Left hindlimb (tissue), 1 donor: ENCODE data around the gene ARTN.

Experiments
- DNase-seq: peaks from one replicate; pipeline ENCODE4 v3.0.0-alpha.2; 2018

ARTN gene

DNA sequence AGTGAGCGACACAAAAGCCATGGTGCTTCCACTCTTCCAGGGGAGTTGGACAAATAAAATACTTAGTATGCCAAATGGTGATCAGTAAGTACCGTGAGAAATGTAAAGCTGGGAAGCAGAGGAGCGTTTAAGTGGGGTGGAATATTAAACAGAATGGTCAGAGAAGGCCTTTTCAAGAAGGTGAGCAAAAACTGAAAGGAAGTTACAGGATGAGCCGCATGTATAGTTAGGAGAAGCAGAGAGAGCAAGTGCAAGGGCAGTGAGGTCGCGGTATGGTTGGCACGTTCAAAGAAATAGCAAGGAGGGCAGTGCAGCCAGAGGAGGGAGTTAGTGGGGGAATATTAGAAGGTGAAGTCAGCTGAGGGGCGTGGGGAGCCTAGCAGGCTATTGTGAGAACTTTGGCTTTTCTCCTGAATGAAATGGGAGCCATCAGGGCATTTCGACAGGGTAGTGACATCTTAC lies 40.4 kb downstream of the ARTN start:
- DNase-seq, result no peak

DNA sequence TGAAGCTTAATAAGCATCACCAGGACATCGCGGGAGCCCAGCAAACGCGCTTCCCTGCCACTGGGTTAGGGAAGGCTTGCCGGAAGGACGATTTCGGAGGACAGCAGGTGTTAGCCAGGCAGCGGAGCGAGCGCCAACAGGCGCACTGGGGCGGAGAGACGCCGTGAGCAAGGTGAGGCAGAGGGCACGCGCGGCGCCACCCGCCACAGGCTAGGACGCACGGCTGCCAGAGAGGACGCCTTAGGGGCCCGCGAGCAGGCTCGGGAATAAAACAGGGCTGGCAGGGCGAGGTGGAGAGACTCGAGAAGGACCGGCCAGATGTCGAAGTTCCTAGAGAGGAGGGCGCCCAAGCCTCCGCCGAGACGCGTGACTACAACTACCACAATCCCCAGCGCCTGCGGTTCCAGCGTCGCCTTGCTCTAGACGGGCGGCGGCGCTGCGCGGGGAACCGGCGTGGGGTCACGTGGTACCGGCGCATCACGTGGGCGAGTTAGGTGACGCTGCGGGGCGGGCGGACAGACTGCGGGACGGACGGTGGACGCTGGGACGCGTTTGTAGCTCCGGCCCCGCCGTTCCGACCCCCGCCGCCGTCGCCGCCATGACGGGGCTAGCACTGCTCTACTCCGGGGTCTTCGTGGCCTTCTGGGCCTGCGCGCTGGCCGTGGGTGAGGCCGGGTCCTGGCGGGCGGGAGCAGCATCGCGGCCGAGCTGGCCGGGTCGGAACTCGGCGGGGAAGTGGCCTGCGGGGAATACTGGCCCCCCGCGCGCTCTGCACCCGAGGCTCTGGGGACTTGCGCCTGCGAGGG lies 41.0 kb downstream of the ARTN start, which contains the start of gene ATP6V0B:
Gene ATP6V0B, plus strand, starts transcription at position 518 of the 806 bp plus-strand sequence. Its CDS starts 81 bp downstream, at position 599.
- DNase-seq, result peak; percentile 95

- DNase-seq, result no peak
Measured at GRCh38 chr1:43975249-43975961, 41.8 kb downstream of the ARTN start.

GRCh38 chr1:43976045-43976444 lies 42.4 kb downstream of the ARTN start:
- no peak for DNase-seq

GRCh38 chr1:43976890-43977289 lies 43.3 kb downstream of the ARTN start:
- DNase-seq, result no peak

GRCh38 chr1:43977376-43978263 lies 44.0 kb downstream of the ARTN start:
- no peak for DNase-seq

DNA sequence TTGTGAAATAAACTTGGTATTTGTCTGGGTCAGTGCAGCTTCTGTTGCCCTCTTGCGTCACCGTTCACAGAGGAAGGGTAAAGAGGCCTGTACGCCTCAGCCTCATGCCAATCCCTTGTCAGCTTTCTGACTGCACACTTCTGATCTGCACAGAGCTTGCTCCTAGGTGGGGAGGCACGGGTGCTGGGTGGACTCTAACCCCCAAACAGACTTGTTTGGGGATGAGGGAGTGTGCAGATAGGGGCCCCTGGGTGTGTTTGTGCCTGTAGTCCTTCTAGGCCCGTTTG lies 44.6 kb downstream of the ARTN start:
- DNase-seq, result no peak

- DNase-seq, result no peak
Measured at GRCh38 chr1:43978551-43979260, 45.1 kb downstream of the ARTN start, which contains the start of gene B4GALT2. Gene B4GALT2, plus strand, starts transcription at chr1:43979210. Its CDS starts 1,951 bp downstream, at chr1:43981161.

GRCh38 chr1:43979261-43979527 lies 45.6 kb downstream of the ARTN start:
- no peak for DNase-seq

DNA sequence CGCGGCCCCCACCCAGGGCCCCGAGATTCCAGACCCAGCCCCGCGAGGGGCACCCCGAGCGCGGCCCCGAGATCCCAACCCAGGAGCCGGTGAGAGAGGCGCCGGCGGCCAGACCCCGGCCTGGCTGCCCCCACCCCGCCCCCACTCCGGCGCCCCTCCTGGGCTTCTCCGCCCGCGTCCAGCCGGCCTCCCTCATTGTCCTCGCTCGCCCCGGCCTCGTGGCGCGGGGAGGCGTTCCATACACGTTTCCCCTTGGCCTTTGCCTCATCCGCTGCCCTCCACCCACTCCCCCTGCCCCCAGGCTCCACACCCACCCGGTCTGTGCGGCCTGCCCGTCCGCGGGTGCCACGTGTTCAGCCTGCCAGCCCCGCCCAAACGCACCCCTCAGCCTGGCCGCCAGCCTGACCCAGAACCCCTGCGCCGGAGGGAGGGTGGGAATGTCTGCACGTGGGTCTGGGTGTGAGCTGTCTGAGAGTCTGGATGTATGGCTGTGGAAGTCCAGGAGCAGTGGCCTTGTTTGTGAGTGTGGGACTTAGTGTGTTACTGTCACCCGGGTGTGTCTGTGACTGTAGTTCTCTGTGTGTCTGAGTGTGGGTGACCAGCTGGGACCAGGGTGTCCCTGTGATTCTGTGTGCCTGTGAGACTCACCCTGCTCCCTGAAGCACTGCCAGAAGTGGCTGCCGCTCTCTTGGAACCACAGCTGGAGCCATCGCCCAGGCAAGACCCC lies 46.1 kb downstream of the ARTN start:
- DNase-seq, result peak; percentile 84

- no peak for DNase-seq
Measured at GRCh38 chr1:43980255-43981134, 46.9 kb downstream of the ARTN start.

GRCh38 chr1:43981135-43981491 lies 47.5 kb downstream of the ARTN start:
- DNase-seq, result no peak

DNA sequence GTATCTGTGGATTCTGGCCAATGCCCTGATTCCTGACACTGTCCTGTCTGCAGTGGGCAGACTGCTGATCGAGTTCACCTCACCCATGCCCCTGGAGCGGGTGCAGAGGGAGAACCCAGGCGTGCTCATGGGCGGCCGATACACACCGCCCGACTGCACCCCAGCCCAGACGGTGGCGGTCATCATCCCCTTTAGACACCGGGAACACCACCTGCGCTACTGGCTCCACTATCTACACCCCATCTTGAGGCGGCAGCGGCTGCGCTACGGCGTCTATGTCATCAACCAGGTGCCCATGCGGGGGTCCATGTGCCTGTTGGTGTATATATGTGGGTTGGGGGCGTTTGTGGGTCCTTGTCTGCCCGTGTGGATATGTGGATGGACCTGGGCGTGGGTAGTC lies 48.0 kb downstream of the ARTN start:
- no peak for DNase-seq

GRCh38 chr1:43982241-43982640 lies 48.6 kb downstream of the ARTN start:
- DNase-seq, result no peak

DNA sequence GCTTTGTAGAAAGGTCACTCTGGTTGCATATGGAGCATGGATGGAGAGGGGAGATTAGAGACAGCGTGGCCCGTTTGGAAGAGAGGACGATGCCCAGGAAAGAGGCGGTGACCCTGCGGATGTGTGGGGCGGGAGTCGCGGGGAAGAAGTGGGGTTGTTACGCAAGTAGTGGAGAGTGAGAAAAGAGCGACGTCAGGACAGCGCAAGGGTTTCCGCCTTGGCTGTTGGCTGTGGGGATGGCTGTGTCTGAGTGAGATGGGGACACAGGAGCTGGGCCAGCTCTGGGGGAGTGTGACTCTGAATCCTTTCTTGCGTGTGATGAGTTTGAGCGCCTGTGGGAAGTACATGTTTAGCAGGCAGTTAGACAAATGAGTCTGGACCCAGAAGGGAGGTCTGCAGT lies 49.2 kb downstream of the ARTN start:
- DNase-seq, result no peak

DNA sequence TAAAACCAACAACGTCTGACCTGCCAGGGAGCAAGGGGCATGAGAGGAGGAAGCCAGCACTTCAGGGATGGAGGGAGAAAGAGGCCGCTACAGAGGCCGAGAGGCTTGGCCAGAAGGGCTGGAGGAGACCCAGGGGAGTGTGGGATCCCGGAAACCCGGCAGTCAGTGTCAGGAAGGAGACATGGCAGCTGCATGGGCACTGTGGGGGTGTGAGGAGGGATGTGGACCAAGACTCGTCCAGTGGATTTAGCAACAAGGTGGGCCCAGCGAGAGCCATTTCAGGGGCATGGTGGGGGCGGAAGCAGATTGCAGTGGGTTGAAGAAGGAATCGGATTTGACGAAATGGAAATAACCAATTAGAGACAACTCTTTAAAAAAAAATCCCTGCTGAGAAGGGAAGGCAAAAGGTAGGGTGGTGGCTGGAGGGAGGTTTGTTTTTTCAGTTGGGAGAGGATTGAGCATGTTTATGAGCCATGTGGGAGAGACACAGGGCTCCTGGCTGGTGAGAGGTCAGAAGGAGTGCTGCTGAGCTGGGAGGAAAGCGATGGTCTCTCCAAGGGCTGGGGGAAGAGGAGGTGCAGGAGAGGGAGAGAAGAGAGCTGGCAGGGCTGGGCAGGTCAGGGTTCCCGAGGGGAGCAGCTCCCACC lies 49.8 kb downstream of the ARTN start:
- DNase-seq, result no peak

- no peak for DNase-seq
Measured at GRCh38 chr1:43984855-43985254, 51.3 kb downstream of the ARTN start.

- no peak for DNase-seq
Measured at GRCh38 chr1:43985984-43986595, 52.5 kb downstream of the ARTN start.

- DNase-seq, result no peak
Measured at GRCh38 chr1:43986712-43987111, 53.1 kb downstream of the ARTN start.
